Bronchial epithelial cell (primary cell): ENCODE results near the gene SDCCAG8. TPM values are rescaled to one million over a fixed set of nuclear protein-coding genes. Genes with fewer than 3 reads are reported as not detected.

Experiments used
- DNase-seq: peaks from one replicate; pipeline ENCODE4 v3.0.0-alpha.2; 2010; ENCODE audit warnings: low read depth
- FAIRE-seq: peaks from 2 replicates; lab custom pipeline; 2011; peaks lifted over from hg19 to GRCh38; lab: Jason Lieb, UNC
- H3K27me3 ChIP-seq: 2 replicates; pipeline ENCODE4 v1.5.1; 2011; ENCODE audit warnings: low read length; ENCODE audit not compliant: control insufficient read depth, insufficient read depth
- H3K36me3 ChIP-seq: 2 replicates; pipeline ENCODE4 v1.5.1; 2011; ENCODE audit warnings: low read length; ENCODE audit not compliant: control insufficient read depth, insufficient read depth
- H3K4me3 ChIP-seq: 2 replicates; pipeline ENCODE4 v1.5.1; 2011; ENCODE audit warnings: mild to moderate bottlenecking, low read depth, low read length, control low read depth
- CTCF ChIP-seq: IDR thresholded peaks from 2 replicates; pipeline ENCODE4 v1.5.1; 2011; ENCODE audit warnings: mild to moderate bottlenecking, moderate library complexity, low read length, control low read depth, inconsistent platforms; ENCODE audit not compliant: insufficient read depth, severe bottlenecking
- total RNA-seq: library from RNA; depleted of rRNA; stranded (reverse); fragments of >200 nt; gene quantifications from 2 replicates; pipeline ENCODE4 v1.2.1, GENCODE V29; 2014

Gene SDCCAG8
- total RNA-seq, 1 donor from 2014 or later, result 32.4 TPM

GRCh38 chr1:243291292-243291691, 35.5 kb downstream of the SDCCAG8 start:
- FAIRE-seq (no peak), DNase-seq (no peak)
- Histone ChIP-seq H3K36me3 (no peaks in the 10 kb centered on the region), H3K4me3 (no peak overlapping the region), H3K27me3 (no peaks in the 10 kb centered on the region)
- TF ChIP-seq CTCF, result no peak

- Histone ChIP-seq H3K27me3 (no peaks in the 10 kb centered on the region), H3K4me3 (no peak overlapping the region), H3K36me3 (no peaks in the 10 kb centered on the region)
- no peak for TF ChIP-seq CTCF
- no peak for FAIRE-seq
- no peak for DNase-seq
Observed at GRCh38 chr1:243292117-243292516, 36.3 kb downstream of the SDCCAG8 start.

GRCh38 chr1:243293941-243294722, 38.3 kb downstream of the SDCCAG8 start:
- Histone ChIP-seq H3K36me3 (peaks cover 2% of the 10 kb centered on the region), H3K27me3 (no peaks in the 10 kb centered on the region), H3K4me3 (no peak overlapping the region)
- FAIRE-seq (no peak), DNase-seq (peak; percentile 29)
- no peak for TF ChIP-seq CTCF

- Histone ChIP-seq H3K4me3 (no peak overlapping the region), H3K36me3 (peaks cover 2% of the 10 kb centered on the region), H3K27me3 (no peaks in the 10 kb centered on the region)
- DNase-seq (peak; percentile 95), FAIRE-seq (no peak)
- TF ChIP-seq CTCF, result no peak
Observed at GRCh38 chr1:243294723-243295121, 38.9 kb downstream of the SDCCAG8 start.

GRCh38 chr1:243299069-243299468, 43.2 kb downstream of the SDCCAG8 start:
- Histone ChIP-seq H3K27me3 (no peaks in the 10 kb centered on the region), H3K4me3 (no peak overlapping the region), H3K36me3 (peaks cover 2% of the 10 kb centered on the region)
- DNase-seq, result no peak
- TF ChIP-seq CTCF, result no peak
- no peak for FAIRE-seq

GRCh38 chr1:243301059-243301458, 45.2 kb downstream of the SDCCAG8 start:
- H3K27me3 ChIP-seq, result no peaks in the 10 kb centered on the region
- H3K4me3 ChIP-seq, result no peak overlapping the region
- no peak for FAIRE-seq
- no peak for DNase-seq
- no peak for TF ChIP-seq CTCF
- peaks cover 2% of the 10 kb centered on the region for H3K36me3 ChIP-seq
